GM23338 (cell line): ENCODE data around the gene GPC6.

Source experiments
- CTCF ChIP-seq, 2 experiments: fragments of 200-600 bp in 1 of 2; sonication (generic) in 1 of 2; conservative IDR thresholded peaks; 2 replicates each; pipeline versions ENCODE4 v1.5.1 to v1.6.1; 2016 to 2017; ENCODE audit warnings: antibody characterized with exemption in 2 of 2, low read depth in 2 of 2, mild to moderate bottlenecking in 2 of 2, moderate library complexity in 1 of 2
- EZH2phosphoT487 ChIP-seq: fragments of 200-600 bp; sonication (generic); IDR thresholded peaks from one replicate; pipeline ENCODE4 v1.8.1; 2018; ENCODE audit warnings: antibody characterized with exemption; ENCODE audit not compliant: unreplicated experiment
- JUNB ChIP-seq: IDR thresholded peaks from one replicate; pipeline ENCODE4 v1.6.1; 2016; ENCODE audit warnings: antibody characterized with exemption; ENCODE audit not compliant: unreplicated experiment
- POLR2AphosphoS5 ChIP-seq: IDR thresholded peaks from 2 replicates; pipeline ENCODE4 v1.6.1; 2016; ENCODE audit warnings: antibody characterized with exemption, low read depth
- ZNF331 ChIP-seq: fragments of 250-450 bp; sonication (Bioruptor Pico); IDR thresholded peaks from 2 replicates; pipeline ENCODE4 v1.5.0; 2020; ENCODE audit warnings: low read depth, mild to moderate bottlenecking, moderate library complexity

- TF ChIP-seq CTCF (conservative IDR thresholded peaks at IDR 0.05; ENCODE audit: low read depth in 2 of 2) = no peak
- TF ChIP-seq JUNB = no peak
- TF ChIP-seq POLR2AphosphoS5 = no peak
- TF ChIP-seq ZNF331 (CRISPR knock-in tag) = no peak
- TF ChIP-seq EZH2phosphoT487 = no peak
Observed at GRCh38 chr13:93984876-93985275, 758.3 kb downstream of the GPC6 start.
